ENCODE data around the gene KRT9. TPM values are rescaled to one million over a fixed set of nuclear protein-coding genes. Genes with fewer than 3 reads are reported as not detected.

KRT9 gene
- total RNA-seq, 4 donors from 2014 or later: 0.19 to 0.61 TPM; not detected in 2

- Histone ChIP-seq H3K36me3 (no peaks in the 10 kb centered on the region), H3K27me3 (no peaks in the 10 kb centered on the region), H3K27ac (peak overlapping the region; percentile 86 to 93 (median 88)), H3K9me3 (no peaks in the 10 kb centered on the region), H3K4me1 (peaks cover 22 to 48% (median 30%) of the 10 kb centered on the region in 3 donors), H3K4me3 (no peak overlapping the region)
- intact Hi-C loops (cut with DNase I): loop anchor here (5.0 to 10.0 kb wide), 3 partner anchors 95 to 645 kb away; no protein-coding TSS in a partner anchor
- DNase-seq: no peak
- TF ChIP-seq POLR2A (IDR thresholded peaks at IDR 0.05): no peak
- no peak for TF ChIP-seq CTCF (IDR thresholded peaks at IDR 0.05)
- WGBS, 2 donors: 52 to 62% methylated on average over 8 of the region's 8 CpGs
These were observed 22.2 kb downstream of the KRT9 start for GRCh38 chr17:41549596-41550039.

GRCh38 chr17:41548844-41549595, 22.8 kb downstream of the KRT9 start:
- intact Hi-C loops (cut with DNase I): loop anchor here (5.0 to 10.0 kb wide), 2 partner anchors 113 to 644 kb away; no protein-coding TSS in a partner anchor
- TF ChIP-seq POLR2A (IDR thresholded peaks at IDR 0.05): peak in 1 of 4 donors; percentile 21
- peak; percentile 79 to 93 (median 86) for TF ChIP-seq CTCF (IDR thresholded peaks at IDR 0.05)
- Histone ChIP-seq H3K4me3 (peak overlapping the region; percentile 5 to 60 (median 37)), H3K9me3 (no peaks in the 10 kb centered on the region), H3K4me1 (peaks cover 22 to 47% (median 31%) of the 10 kb centered on the region in 3 donors), H3K27me3 (no peaks in the 10 kb centered on the region), H3K36me3 (no peaks in the 10 kb centered on the region), H3K27ac (peak overlapping the region; percentile 86 to 93 (median 88))
- 1 to 4% methylated on average over 7 to 12 of the region's 25 CpGs for whole genome bisulfite sequencing, 2 donors
- no peak for DNase-seq

GRCh38 chr17:41547921-41548843, 23.7 kb downstream of the KRT9 start:
- no peaks in the 10 kb centered on the region for H3K36me3 ChIP-seq
- no peaks in the 10 kb centered on the region for H3K27me3 ChIP-seq
- TF ChIP-seq CTCF (IDR thresholded peaks at IDR 0.05) (peak in 1 of 6 experiments; percentile 4), POLR2A (IDR thresholded peaks at IDR 0.05) (no peak)
- intact Hi-C loops (cut with DNase I): loop anchor here (5.0 to 10.0 kb wide), 2 partner anchors 114 to 643 kb away; no protein-coding TSS in a partner anchor
- peak overlapping the region; percentile 5 to 60 (median 37) for H3K4me3 ChIP-seq
- peaks cover 22 to 46% (median 31%) of the 10 kb centered on the region in 3 donors for H3K4me1 ChIP-seq
- H3K27ac ChIP-seq: peak overlapping the region; percentile 86 to 93 (median 88)
- no peaks in the 10 kb centered on the region for H3K9me3 ChIP-seq
- no peak for DNase-seq
- 4 to 21% methylated on average over 5 to 8 of the region's 23 CpGs for WGBS, 2 donors

GRCh38 chr17:41547378-41547841, 24.4 kb downstream of the KRT9 start:
- 31 to 49% methylated on average over 5 to 6 of the region's 9 CpGs for WGBS, 2 donors
- Histone ChIP-seq H3K4me3 (peak overlapping the region in 3 of 4 donors; percentile 2 to 60 (median 39)), H3K9me3 (no peaks in the 10 kb centered on the region), H3K4me1 (peaks cover 22 to 46% (median 31%) of the 10 kb centered on the region in 3 donors), H3K36me3 (no peaks in the 10 kb centered on the region), H3K27ac (peak overlapping the region; percentile 86 to 93 (median 88)), H3K27me3 (no peaks in the 10 kb centered on the region)
- TF ChIP-seq CTCF (IDR thresholded peaks at IDR 0.05) (peak in 1 of 6 experiments; percentile 3), POLR2A (IDR thresholded peaks at IDR 0.05) (no peak)
- intact Hi-C loops (cut with DNase I): loop anchor here (5.0 to 10.0 kb wide), 2 partner anchors 115 to 643 kb away; no protein-coding TSS in a partner anchor
- no peak for DNase-seq

Data from esophagus squamous epithelium (tissue), 5 donors.